SK-N-SH treated with all-trans-retinoic acid at 6 μM for 48 hours (cell line): Measurements from ENCODE around the gene MEF2C.

ENCODE experiments used
- ATAC-seq: fragments of 200-7000 bp; cut with Tn5 transposase; 3 replicates; pipeline ENCODE4 v1.9.1; 2020; ENCODE audit warnings: mild to moderate bottlenecking, moderate library complexity
- ARNTL ChIP-seq: fragments of 450-650 bp; formaldehyde crosslinking; IDR thresholded peaks from 2 replicates; pipeline ENCODE4 v1.5.0; 2020; ENCODE audit warnings: low read depth, mild to moderate bottlenecking, moderate library complexity, borderline replicate concordance
- CSDC2 ChIP-seq: fragments of 250-450 bp; sonication (Bioruptor Pico); IDR thresholded peaks from 2 replicates; pipeline ENCODE4 v1.5.0; 2020; ENCODE audit warnings: mild to moderate bottlenecking, moderate library complexity
- ESRRG ChIP-seq: fragments of 250-450 bp; sonication (Bioruptor Pico); IDR thresholded peaks from 2 replicates; pipeline ENCODE4 v1.6.1; 2021; ENCODE audit warnings: mild to moderate bottlenecking
- GLIS3 ChIP-seq: fragments of 250-450 bp; sonication (Bioruptor Pico); IDR thresholded peaks from 2 replicates; pipeline ENCODE4 v1.5.0; 2020; ENCODE audit warnings: mild to moderate bottlenecking, moderate library complexity
- OSR1 ChIP-seq: fragments of 250-450 bp; sonication (Bioruptor Pico); IDR thresholded peaks from 2 replicates; pipeline ENCODE4 v1.8.0; 2022; ENCODE audit warnings: moderate library complexity, mild to moderate bottlenecking, inconsistent platforms
- PPARA ChIP-seq: fragments of 250-450 bp; sonication (Bioruptor Pico); IDR thresholded peaks from 2 replicates; pipeline ENCODE4 v1.5.0; 2020; ENCODE audit warnings: mild to moderate bottlenecking, borderline replicate concordance
- RARB ChIP-seq: fragments of 250-450 bp; sonication (Bioruptor Pico); IDR thresholded peaks from 2 replicates; pipeline ENCODE4 v1.8.0; 2021; ENCODE audit warnings: mild to moderate bottlenecking, moderate library complexity
- SNAI2 ChIP-seq: fragments of 250-450 bp; sonication (Bioruptor Pico); IDR thresholded peaks from 2 replicates; pipeline ENCODE4 v1.5.0; 2020; ENCODE audit warnings: mild to moderate bottlenecking, moderate library complexity
- TCF4 ChIP-seq: fragments of 250-450 bp; sonication (Bioruptor Pico); IDR thresholded peaks from 2 replicates; pipeline ENCODE4 v1.8.0; 2021; ENCODE audit warnings: mild to moderate bottlenecking, moderate library complexity, borderline replicate concordance
- TOX ChIP-seq: fragments of 250-450 bp; sonication (Bioruptor Pico); IDR thresholded peaks from 2 replicates; pipeline ENCODE4 v1.8.0; 2021; ENCODE audit warnings: mild to moderate bottlenecking, moderate library complexity, borderline replicate concordance
- ZC3H10 ChIP-seq: fragments of 250-450 bp; sonication (Bioruptor Pico); IDR thresholded peaks from 2 replicates; pipeline ENCODE4 v1.5.1; 2021; ENCODE audit warnings: mild to moderate bottlenecking, moderate library complexity
- ZFP3 ChIP-seq: fragments of 250-450 bp; sonication (Bioruptor Pico); IDR thresholded peaks from 2 replicates; pipeline ENCODE4 v1.5.0; 2020; ENCODE audit warnings: mild to moderate bottlenecking, moderate library complexity
- ZNF565 ChIP-seq: fragments of 450-650 bp; formaldehyde crosslinking; conservative IDR thresholded peaks from 2 replicates; pipeline ENCODE4 v1.5.0; 2020; ENCODE audit warnings: low read depth, mild to moderate bottlenecking, moderate library complexity
- ZNF70 ChIP-seq: fragments of 450-650 bp; formaldehyde crosslinking; IDR thresholded peaks from 2 replicates; pipeline ENCODE4 v1.5.0; 2020; ENCODE audit warnings: mild to moderate bottlenecking, moderate library complexity
- ZNF8 ChIP-seq: fragments of 450-650 bp; formaldehyde crosslinking; IDR thresholded peaks from 2 replicates; pipeline ENCODE4 v1.5.0; 2020; ENCODE audit warnings: mild to moderate bottlenecking, moderate library complexity
- TF ChIP-seq, protein P1 (sequence below): fragments of 250-450 bp; sonication (Bioruptor Pico); IDR thresholded peaks from 2 replicates; pipeline ENCODE4 v1.5.1; 2020; ENCODE audit warnings: low read depth, mild to moderate bottlenecking, moderate library complexity
- TF ChIP-seq, protein P2 (sequence below): fragments of 250-450 bp; sonication (Bioruptor Pico); IDR thresholded peaks from 2 replicates; pipeline ENCODE4 v1.5.0; 2020; ENCODE audit warnings: mild to moderate bottlenecking, moderate library complexity
- TF ChIP-seq, protein P3 (sequence below): fragments of 250-450 bp; sonication (Bioruptor Pico); IDR thresholded peaks from 2 replicates; pipeline ENCODE4 v1.8.0; 2020; ENCODE audit warnings: mild to moderate bottlenecking, moderate library complexity, borderline replicate concordance
- TF ChIP-seq, protein P4 (sequence below): fragments of 250-450 bp; sonication (Bioruptor Pico); IDR thresholded peaks from 2 replicates; pipeline ENCODE4 v1.8.0; 2021; ENCODE audit warnings: low read depth, mild to moderate bottlenecking, moderate library complexity, borderline replicate concordance

MEF2C gene

DNA sequence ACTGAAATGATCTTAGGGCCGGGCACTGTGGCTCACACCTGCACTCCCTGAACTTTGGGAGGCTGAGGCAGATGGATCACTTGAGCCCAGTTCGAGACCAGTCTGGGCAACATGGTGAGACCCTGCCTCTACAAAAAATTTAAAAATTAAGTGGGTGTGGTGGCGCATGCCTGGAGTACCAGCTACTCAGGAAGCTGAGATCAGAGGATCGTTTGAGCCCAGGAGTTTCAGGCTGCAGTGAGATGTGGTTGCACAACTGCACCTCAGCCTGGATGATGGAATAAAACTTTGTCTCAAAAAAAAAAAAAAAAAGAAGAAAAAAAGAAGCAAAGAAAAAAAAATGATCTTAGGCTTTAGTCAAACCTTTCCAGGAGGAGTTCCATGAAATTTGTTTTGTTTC lies 41.8 kb downstream of the MEF2C start:
- TF ChIP-seq, protein P1, sequence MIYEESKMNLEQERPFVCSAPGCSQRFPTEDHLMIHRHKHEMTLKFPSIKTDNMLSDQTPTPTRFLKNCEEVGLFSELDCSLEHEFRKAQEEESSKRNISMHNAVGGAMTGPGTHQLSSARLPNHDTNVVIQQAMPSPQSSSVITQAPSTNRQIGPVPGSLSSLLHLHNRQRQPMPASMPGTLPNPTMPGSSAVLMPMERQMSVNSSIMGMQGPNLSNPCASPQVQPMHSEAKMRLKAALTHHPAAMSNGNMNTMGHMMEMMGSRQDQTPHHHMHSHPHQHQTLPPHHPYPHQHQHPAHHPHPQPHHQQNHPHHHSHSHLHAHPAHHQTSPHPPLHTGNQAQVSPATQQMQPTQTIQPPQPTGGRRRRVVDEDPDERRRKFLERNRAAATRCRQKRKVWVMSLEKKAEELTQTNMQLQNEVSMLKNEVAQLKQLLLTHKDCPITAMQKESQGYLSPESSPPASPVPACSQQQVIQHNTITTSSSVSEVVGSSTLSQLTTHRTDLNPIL (CRISPR knock-in tag), result no peak
- TF ChIP-seq, protein P2, sequence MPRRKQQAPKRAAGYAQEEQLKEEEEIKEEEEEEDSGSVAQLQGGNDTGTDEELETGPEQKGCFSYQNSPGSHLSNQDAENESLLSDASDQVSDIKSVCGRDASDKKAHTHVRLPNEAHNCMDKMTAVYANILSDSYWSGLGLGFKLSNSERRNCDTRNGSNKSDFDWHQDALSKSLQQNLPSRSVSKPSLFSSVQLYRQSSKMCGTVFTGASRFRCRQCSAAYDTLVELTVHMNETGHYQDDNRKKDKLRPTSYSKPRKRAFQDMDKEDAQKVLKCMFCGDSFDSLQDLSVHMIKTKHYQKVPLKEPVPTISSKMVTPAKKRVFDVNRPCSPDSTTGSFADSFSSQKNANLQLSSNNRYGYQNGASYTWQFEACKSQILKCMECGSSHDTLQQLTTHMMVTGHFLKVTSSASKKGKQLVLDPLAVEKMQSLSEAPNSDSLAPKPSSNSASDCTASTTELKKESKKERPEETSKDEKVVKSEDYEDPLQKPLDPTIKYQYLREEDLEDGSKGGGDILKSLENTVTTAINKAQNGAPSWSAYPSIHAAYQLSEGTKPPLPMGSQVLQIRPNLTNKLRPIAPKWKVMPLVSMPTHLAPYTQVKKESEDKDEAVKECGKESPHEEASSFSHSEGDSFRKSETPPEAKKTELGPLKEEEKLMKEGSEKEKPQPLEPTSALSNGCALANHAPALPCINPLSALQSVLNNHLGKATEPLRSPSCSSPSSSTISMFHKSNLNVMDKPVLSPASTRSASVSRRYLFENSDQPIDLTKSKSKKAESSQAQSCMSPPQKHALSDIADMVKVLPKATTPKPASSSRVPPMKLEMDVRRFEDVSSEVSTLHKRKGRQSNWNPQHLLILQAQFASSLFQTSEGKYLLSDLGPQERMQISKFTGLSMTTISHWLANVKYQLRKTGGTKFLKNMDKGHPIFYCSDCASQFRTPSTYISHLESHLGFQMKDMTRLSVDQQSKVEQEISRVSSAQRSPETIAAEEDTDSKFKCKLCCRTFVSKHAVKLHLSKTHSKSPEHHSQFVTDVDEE (CRISPR knock-in tag), result no peak
- TF ChIP-seq ESRRG (CRISPR knock-in tag), result no peak
- no peak for TF ChIP-seq ZNF565 (CRISPR knock-in tag)
- TF ChIP-seq ZFP3 (CRISPR knock-in tag), result no peak
- no peak for TF ChIP-seq GLIS3 (CRISPR knock-in tag)
- no peak for TF ChIP-seq PPARA
- TF ChIP-seq ARNTL, result no peak
- TF ChIP-seq OSR1, result no peak
- TF ChIP-seq, protein P3, sequence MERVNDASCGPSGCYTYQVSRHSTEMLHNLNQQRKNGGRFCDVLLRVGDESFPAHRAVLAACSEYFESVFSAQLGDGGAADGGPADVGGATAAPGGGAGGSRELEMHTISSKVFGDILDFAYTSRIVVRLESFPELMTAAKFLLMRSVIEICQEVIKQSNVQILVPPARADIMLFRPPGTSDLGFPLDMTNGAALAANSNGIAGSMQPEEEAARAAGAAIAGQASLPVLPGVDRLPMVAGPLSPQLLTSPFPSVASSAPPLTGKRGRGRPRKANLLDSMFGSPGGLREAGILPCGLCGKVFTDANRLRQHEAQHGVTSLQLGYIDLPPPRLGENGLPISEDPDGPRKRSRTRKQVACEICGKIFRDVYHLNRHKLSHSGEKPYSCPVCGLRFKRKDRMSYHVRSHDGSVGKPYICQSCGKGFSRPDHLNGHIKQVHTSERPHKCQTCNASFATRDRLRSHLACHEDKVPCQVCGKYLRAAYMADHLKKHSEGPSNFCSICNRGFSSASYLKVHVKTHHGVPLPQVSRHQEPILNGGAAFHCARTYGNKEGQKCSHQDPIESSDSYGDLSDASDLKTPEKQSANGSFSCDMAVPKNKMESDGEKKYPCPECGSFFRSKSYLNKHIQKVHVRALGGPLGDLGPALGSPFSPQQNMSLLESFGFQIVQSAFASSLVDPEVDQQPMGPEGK (CRISPR knock-in tag), result no peak
- TF ChIP-seq ZNF70 (CRISPR knock-in tag), result no peak
- TF ChIP-seq, protein P4, sequence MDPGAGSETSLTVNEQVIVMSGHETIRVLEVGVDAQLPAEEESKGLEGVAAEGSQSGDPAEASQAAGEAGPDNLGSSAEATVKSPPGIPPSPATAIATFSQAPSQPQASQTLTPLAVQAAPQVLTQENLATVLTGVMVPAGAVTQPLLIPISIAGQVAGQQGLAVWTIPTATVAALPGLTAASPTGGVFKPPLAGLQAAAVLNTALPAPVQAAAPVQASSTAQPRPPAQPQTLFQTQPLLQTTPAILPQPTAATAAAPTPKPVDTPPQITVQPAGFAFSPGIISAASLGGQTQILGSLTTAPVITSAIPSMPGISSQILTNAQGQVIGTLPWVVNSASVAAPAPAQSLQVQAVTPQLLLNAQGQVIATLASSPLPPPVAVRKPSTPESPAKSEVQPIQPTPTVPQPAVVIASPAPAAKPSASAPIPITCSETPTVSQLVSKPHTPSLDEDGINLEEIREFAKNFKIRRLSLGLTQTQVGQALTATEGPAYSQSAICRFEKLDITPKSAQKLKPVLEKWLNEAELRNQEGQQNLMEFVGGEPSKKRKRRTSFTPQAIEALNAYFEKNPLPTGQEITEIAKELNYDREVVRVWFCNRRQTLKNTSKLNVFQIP (CRISPR knock-in tag), result no peak
- TF ChIP-seq ZC3H10, result no peak
- TF ChIP-seq TOX (CRISPR knock-in tag), result no peak
- no peak for TF ChIP-seq SNAI2 (CRISPR knock-in tag)
- no peak for TF ChIP-seq ZNF8
- ATAC-seq, result no peak

DNA sequence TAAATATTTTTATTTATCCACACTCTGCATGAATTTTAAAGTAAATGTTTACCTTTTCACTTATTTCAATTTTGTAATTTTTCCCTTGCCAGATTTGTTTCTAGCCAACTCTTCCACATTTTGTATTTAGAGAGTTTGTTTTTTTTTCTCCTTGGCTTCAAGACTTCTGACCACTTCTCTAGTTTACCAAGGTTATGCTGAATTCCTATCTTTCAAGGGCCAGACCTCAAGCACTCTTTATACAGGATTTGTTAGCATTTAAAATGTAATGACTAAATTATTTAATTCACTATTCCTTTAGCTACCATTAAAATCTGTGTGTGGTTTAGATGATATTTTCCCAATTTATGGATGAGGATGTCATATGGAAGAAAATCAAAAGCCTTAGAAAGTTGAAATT lies 42.5 kb downstream of the MEF2C start:
- TF ChIP-seq RARB, result no peak
- TF ChIP-seq, protein P4 (CRISPR knock-in tag), result no peak
- ATAC-seq, result no peak

DNA sequence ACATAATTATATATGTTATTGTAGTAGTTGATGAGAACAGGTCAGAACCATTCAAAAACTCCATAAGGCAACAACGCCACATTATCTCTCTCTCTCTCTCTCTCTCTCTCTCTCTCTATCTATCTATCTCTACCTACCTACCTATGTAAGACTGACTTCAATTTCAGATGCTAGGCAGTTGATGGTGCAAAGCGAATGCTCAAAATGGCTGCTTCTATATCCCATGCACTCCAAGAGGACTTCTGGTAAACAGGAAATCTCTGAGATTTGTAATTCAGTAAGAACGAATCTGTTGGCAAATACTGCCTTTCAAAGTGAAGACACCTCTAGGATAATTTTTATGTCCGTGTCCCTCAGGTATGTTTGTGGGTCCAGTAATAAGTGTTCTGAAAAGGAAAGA lies 43.7 kb downstream of the MEF2C start:
- TF ChIP-seq ARNTL, result no peak
- TF ChIP-seq, protein P1 (CRISPR knock-in tag), result no peak
- no peak for ATAC-seq

DNA sequence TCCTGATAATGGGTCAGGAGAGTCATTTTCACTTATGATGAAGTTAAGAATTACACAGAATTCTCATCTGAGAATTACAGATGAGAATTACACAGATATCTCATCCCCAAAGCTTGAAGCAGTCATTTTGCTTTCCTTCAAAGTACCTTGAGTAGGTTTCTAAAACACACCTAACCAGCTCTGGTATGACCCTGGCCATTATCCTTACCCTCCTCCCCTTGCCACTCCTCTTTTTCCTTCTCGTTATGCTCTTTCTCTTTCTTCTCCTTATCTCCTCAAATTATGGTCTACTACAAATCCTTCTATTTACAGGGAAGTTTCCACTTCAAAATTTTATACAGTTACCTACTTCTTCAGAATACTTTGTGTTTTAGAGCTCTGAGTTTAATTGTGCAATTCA lies 44.5 kb downstream of the MEF2C start:
- TF ChIP-seq CSDC2 (CRISPR knock-in tag) (no peak), TCF4 (CRISPR knock-in tag) (no peak)
- no peak for ATAC-seq
